ENCODE measurements around the gene TPSG1. TPM values are rescaled to one million over a fixed set of nuclear protein-coding genes. Genes with fewer than 3 reads are reported as not detected.

Gene TPSG1
- total and polyA plus RNA-seq, 2 of the 13 experiments (the other 11 are each of a cell fraction or from before 2014, with no cell fraction given) = not detected

GRCh38 chr16:1216681-1217400, 8.2 kb downstream of the TPSG1 start:
- 69% methylated on average over 7 of the region's 32 CpGs for WGBS (ENCODE audit: low lambda C conversion rate)
- FAIRE-seq = no peak

GRCh38 chr16:1216296-1216619, 8.8 kb downstream of the TPSG1 start:
- no peak for DNase-seq (ENCODE audit: low spot score)
- Histone ChIP-seq H3K9me3 (ENCODE audit: low read length) (no peaks in the 10 kb centered on the region), H4K20me1 (ENCODE audit: insufficient read depth, low read length) (no peaks in the 10 kb centered on the region), H3K27ac (ENCODE audit: extremely low read length, insufficient read depth, low read length) (no peak overlapping the region), H3K4me3 (replicated peaks in 1 of 3; ENCODE audit: insufficient read depth in 1 of 3, low read depth in 2 of 3, low read length in 3 of 3) (no peak overlapping the region), H3K79me2 (ENCODE audit: insufficient read depth, low read length) (no peaks in the 10 kb centered on the region), H3K4me2 (ENCODE audit: low read depth, low read length) (no peak overlapping the region), H3K9ac (ENCODE audit: insufficient read depth, low read depth, low read length) (no peak overlapping the region), H3K36me3 (replicated peaks in 1 of 2; ENCODE audit: control insufficient read depth in 1 of 2, insufficient read depth in 2 of 2, low read length in 2 of 2) (no peaks in the 10 kb centered on the region; a peak in 1 of 5 replicates), H3K4me1 (ENCODE audit: insufficient read depth, low read length) (no peaks in the 10 kb centered on the region), H3K27me3 (ENCODE audit: control insufficient read depth in 1 of 2, insufficient read depth in 2 of 2, low read length in 2 of 2) (no peaks in the 10 kb centered on the region), H2AFZ (ENCODE audit: low read length) (no peak overlapping the region)
- intact Hi-C loops (cut with micrococcal nuclease; ENCODE audit: unreplicated experiment) (no loop called here), in situ Hi-C loops (cut with HindIII; ENCODE audit: extremely low pct_ligation_motif_present, low pct_unique_long_range_greater_than_20kb) (loop anchor here (25.0 kb wide), 1 partner anchor 404 kb away; the partner anchor contains the start of gene GNG13)
- ChIA-PET CTCF (ENCODE audit: low intra/inter-chr PET ratio, low total read pairs) (no interaction called here), POLR2A (no interaction called here)
- FAIRE-seq = no peak
- no peak for ATAC-seq
- WGBS (ENCODE audit: low lambda C conversion rate) = 56% methylated on average over 7 of the region's 12 CpGs
- BruUV-seq (replicated peaks) = no TSS peak
- TF ChIP-seq IKZF1 (IDR thresholded peaks at IDR 0.05) (no peak), THAP8 (CRISPR knock-in tag; IDR thresholded peaks at IDR 0.05; ENCODE audit: borderline replicate concordance) (no peak), NFYB (CRISPR knock-in tag; IDR thresholded peaks at IDR 0.05) (no peak), ZNF687 (CRISPR knock-in tag; IDR thresholded peaks at IDR 0.05) (no peak), ZNF253 (CRISPR knock-in tag; IDR thresholded peaks at IDR 0.05; ENCODE audit: borderline replicate concordance) (no peak), KLF13 (CRISPR knock-in tag; IDR thresholded peaks at IDR 0.05) (no peak)
- TF ChIP-seq, protein P1, sequence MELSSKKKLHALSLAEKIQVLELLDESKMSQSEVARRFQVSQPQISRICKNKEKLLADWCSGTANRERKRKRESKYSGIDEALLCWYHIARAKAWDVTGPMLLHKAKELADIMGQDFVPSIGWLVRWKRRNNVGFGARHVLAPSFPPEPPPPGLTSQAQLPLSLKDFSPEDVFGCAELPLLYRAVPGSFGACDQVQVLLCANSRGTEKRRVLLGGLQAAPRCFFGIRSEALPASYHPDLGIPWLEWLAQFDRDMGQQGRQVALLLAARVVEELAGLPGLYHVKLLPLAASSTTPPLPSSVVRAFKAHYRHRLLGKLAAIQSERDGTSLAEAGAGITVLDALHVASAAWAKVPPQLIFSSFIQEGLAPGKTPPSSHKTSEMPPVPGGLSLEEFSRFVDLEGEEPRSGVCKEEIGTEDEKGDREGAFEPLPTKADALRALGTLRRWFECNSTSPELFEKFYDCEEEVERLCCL (CRISPR knock-in tag; IDR thresholded peaks at IDR 0.05; ENCODE audit: borderline replicate concordance) = no peak

More at GRCh38 chr16:1216681-1217400, 8.2 kb downstream of the TPSG1 start:
- intact Hi-C loops (cut with micrococcal nuclease; ENCODE audit: unreplicated experiment) (no loop called here), in situ Hi-C loops (cut with HindIII; ENCODE audit: extremely low pct_ligation_motif_present, low pct_unique_long_range_greater_than_20kb) (loop anchor here (25.0 kb wide), 1 partner anchor 405 kb away; the partner anchor contains the start of gene GNG13)
- Histone ChIP-seq H3K4me2 (ENCODE audit: low read depth, low read length) (no peak overlapping the region), H2AFZ (ENCODE audit: low read length) (no peak overlapping the region), H3K79me2 (ENCODE audit: insufficient read depth, low read length) (no peaks in the 10 kb centered on the region), H3K9me3 (ENCODE audit: low read length) (no peaks in the 10 kb centered on the region), H3K4me3 (replicated peaks in 1 of 3; ENCODE audit: insufficient read depth in 1 of 3, low read depth in 2 of 3, low read length in 3 of 3) (no peak overlapping the region), H4K20me1 (ENCODE audit: insufficient read depth, low read length) (no peaks in the 10 kb centered on the region), H3K4me1 (ENCODE audit: insufficient read depth, low read length) (no peaks in the 10 kb centered on the region), H3K9ac (ENCODE audit: insufficient read depth, low read depth, low read length) (no peak overlapping the region), H3K27ac (ENCODE audit: extremely low read length, insufficient read depth, low read length) (no peak overlapping the region), H3K27me3 (ENCODE audit: control insufficient read depth in 1 of 2, insufficient read depth in 2 of 2, low read length in 2 of 2) (peaks cover 0 to 5% of the 10 kb centered on the region in 2 experiments; a peak in 1 of 5 replicates), H3K36me3 (replicated peaks in 1 of 2; ENCODE audit: control insufficient read depth in 1 of 2, insufficient read depth in 2 of 2, low read length in 2 of 2) (no peaks in the 10 kb centered on the region; a peak in 1 of 5 replicates)
- ATAC-seq (no peak), DNase-seq (ENCODE audit: low spot score) (no peak)
- TF ChIP-seq, protein P2, sequence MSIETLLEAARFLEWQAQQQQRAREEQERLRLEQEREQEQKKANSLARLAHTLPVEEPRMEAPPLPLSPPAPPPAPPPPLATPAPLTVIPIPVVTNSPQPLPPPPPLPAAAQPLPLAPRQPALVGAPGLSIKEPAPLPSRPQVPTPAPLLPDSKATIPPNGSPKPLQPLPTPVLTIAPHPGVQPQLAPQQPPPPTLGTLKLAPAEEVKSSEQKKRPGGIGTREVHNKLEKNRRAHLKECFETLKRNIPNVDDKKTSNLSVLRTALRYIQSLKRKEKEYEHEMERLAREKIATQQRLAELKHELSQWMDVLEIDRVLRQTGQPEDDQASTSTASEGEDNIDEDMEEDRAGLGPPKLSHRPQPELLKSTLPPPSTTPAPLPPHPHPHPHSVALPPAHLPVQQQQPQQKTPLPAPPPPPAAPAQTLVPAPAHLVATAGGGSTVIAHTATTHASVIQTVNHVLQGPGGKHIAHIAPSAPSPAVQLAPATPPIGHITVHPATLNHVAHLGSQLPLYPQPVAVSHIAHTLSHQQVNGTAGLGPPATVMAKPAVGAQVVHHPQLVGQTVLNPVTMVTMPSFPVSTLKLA (IDR thresholded peaks at IDR 0.05) = peak; percentile 76
- no peak for TF ChIP-seq FOXC1 (CRISPR knock-in tag; IDR thresholded peaks at IDR 0.05; ENCODE audit: borderline replicate concordance)
- ChIA-PET POLR2A (no interaction called here), CTCF (ENCODE audit: low intra/inter-chr PET ratio, low total read pairs) (no interaction called here)
- no TSS peak for BruUV-seq (replicated peaks)

All from HepG2 (cell line).